ENCODE data around the gene TAPBP.

GRCh38 chr6:33313709-33314514 lies at the start of gene TAPBP:
- TF ChIP-seq CTCF (IDR thresholded peaks at IDR 0.05) = no peak
- peak; percentile 32 to 60 for TF ChIP-seq POLR2A (IDR thresholded peaks at IDR 0.05)

Data from Peyer's patch (tissue), 4 donors.